Spleen (tissue), 11 donors: ENCODE data around the gene TAS2R20. TPM values are rescaled to one million over a fixed set of nuclear protein-coding genes. Genes with fewer than 3 reads are reported as not detected.

Experiments
- DNase-seq: peaks from one replicate; pipeline ENCODE4 v3.0.0-alpha.2; 2020
- H3K27ac ChIP-seq, 8 donors: fragments of 200-600 bp; sonication (generic) in 7 of 8; 1 replicate in 4 of 8; 2 replicates in 4 of 8; pipeline versions ENCODE4 v1.5.0 to v1.8.0; 2016 to 2021; ENCODE audit warnings: inconsistent platforms in 4 of 8, mild to moderate bottlenecking in 4 of 8, moderate library complexity in 1 of 8
- H3K27me3 ChIP-seq, 7 donors: fragments of 200-600 bp; sonication (generic) in 6 of 7; replicated peaks in 1 of 7; 1 replicate in 4 of 7; 2 replicates in 3 of 7; pipeline versions ENCODE4 v1.5.0 to v1.8.0; 2016 to 2021; ENCODE audit warnings: inconsistent platforms in 3 of 7, mild to moderate bottlenecking in 1 of 7
- H3K36me3 ChIP-seq, 6 donors: fragments of 200-600 bp; sonication (generic) in 5 of 6; 1 replicate in 4 of 6; 2 replicates in 2 of 6; pipeline versions ENCODE4 v1.5.0 to v1.8.0; 2016 to 2021; ENCODE audit warnings: inconsistent platforms in 2 of 6
- H3K4me1 ChIP-seq, 6 donors: fragments of 200-600 bp; sonication (generic) in 5 of 6; 1 replicate in 3 of 6; 2 replicates in 3 of 6; pipeline versions ENCODE4 v1.5.0 to v1.8.0; 2016 to 2021; ENCODE audit warnings: inconsistent platforms in 3 of 6
- H3K4me3 ChIP-seq, 8 donors: fragments of 200-600 bp; sonication (generic) in 7 of 8; 1 replicate in 4 of 8; 2 replicates in 4 of 8; pipeline versions ENCODE4 v1.5.0 to v1.8.0; 2016 to 2021; ENCODE audit warnings: inconsistent platforms in 4 of 8, mild to moderate bottlenecking in 4 of 8, moderate library complexity in 2 of 8
- H3K9me3 ChIP-seq, 8 donors: fragments of 200-600 bp; sonication (generic) in 7 of 8; 1 replicate in 4 of 8; 2 replicates in 4 of 8; pipeline versions ENCODE4 v1.5.0 to v1.8.0; 2016 to 2021; ENCODE audit warnings: inconsistent platforms in 4 of 8
- CTCF ChIP-seq, 11 experiments: fragments of 200-600 bp in 7 of 11; fragments of 450-650 bp in 4 of 11; sonication (generic) in 4 of 11; IDR thresholded peaks in 8 of 11; conservative IDR thresholded peaks in 3 of 11; 1 replicate in 7 of 11; 2 replicates in 4 of 11; pipeline versions ENCODE4 v1.4.0 to v1.8.0; 2016 to 2021; ENCODE audit warnings: antibody characterized with exemption in 11 of 11, inconsistent platforms in 4 of 11, mild to moderate bottlenecking in 1 of 11
- POLR2A ChIP-seq, 3 donors: fragments of 450-650 bp; IDR thresholded peaks; one replicate each; pipeline ENCODE4 v1.5.1; 2017; ENCODE audit warnings: antibody characterized with exemption in 3 of 3, mild to moderate bottlenecking in 1 of 3
- POLR2AphosphoS5 ChIP-seq, 3 donors: sonication (generic); formaldehyde crosslinking; IDR thresholded peaks; one replicate each; pipeline ENCODE4 v1.5.1; 2017; ENCODE audit warnings: antibody characterized with exemption in 3 of 3
- WGBS, 5 donors: extraction: QIAGEN DNeasy Blood & Tissue Kit in 3 of 5; methylation state at CpG; one replicate each; pipeline versions ENCODE4 v1.1.5 to v1.1.7; 2013 to 2018; 5-methylcytosine and 5-hydroxymethylcytosine counted together
- intact Hi-C: fragments of 100-400 bp; cut with DNase I; formaldehyde crosslinking; loops from one replicate; pipeline ENCODE4 v1.15.0; 2023; ENCODE audit warnings: low total_unique reads
- polyA plus RNA-seq, 3 donors: library from polyadenylated mRNA; stranded (reverse); fragments of 200-250 nt; gene quantifications; one replicate each; pipeline ENCODE4 v1.2.1, GENCODE V29; 2013
- total RNA-seq, 7 donors: library from RNA; depleted of rRNA in 3 of 7; stranded (reverse); fragments of >200 nt in 3 of 7; fragmentation: NEBNext Ultra II Directional in 4 of 7; extraction: Animal tissue kit (Norgen Biotek cat#: 25700) in 4 of 7; gene quantifications; one replicate each; pipeline versions ENCODE4 v1.1.0 to v1.2.1, GENCODE V29; 2016 to 2021
- donor health status: healthy with polysubstance abuse.
- donor health status: DM: no; HTN: no; CAD: no; lungs with moderate emphysema.
- donor health status: DM: no; HTN: no; CAD: no.
- donor health status: Bipolar disorder and iron deficiency.
- donor health status: healthy.
- donor health status: DM: no; HTN: no; CAD: no.
- donor health status: DM: yes; HTN: yes; CAD: no.

TAS2R20 gene
- total and polyA plus RNA-seq, 10 donors = 0.24 to 9.8 (median 4.1) TPM

GRCh38 chr12:10956085-10956484, 42.0 kb downstream of the TAS2R20 start:
- H3K4me1 ChIP-seq = peaks cover 0 to 16% (median 0%) of the 10 kb centered on the region in 6 donors
- no peak overlapping the region for H3K27ac ChIP-seq
- no peaks in the 10 kb centered on the region for H3K36me3 ChIP-seq
- H3K4me3 ChIP-seq = no peak overlapping the region
- no peak for TF ChIP-seq POLR2A (IDR thresholded peaks at IDR 0.05)
- no peak for TF ChIP-seq POLR2AphosphoS5 (IDR thresholded peaks at IDR 0.05)
- TF ChIP-seq CTCF (IDR thresholded peaks at IDR 0.05 in 8 of 11, conservative IDR thresholded peaks at IDR 0.05 in 3 of 11) = no peak
- intact Hi-C loops = no loop called here
- H3K27me3 ChIP-seq = no peaks in the 10 kb centered on the region
- no peak for DNase-seq
- peaks cover 0 to 32% (median 10%) of the 10 kb centered on the region in 8 donors for H3K9me3 ChIP-seq

- no peaks in the 10 kb centered on the region for H3K27me3 ChIP-seq
- WGBS, 5 donors = 89 to 100% (median 97%) methylated on average over 4 of the region's 4 CpGs
- peaks cover 0 to 6% (median 3%) of the 10 kb centered on the region in 6 donors for H3K36me3 ChIP-seq
Measured at GRCh38 chr12:10952645-10953044, 45.5 kb downstream of the TAS2R20 start.

More at GRCh38 chr12:10952645-10953044, 45.5 kb downstream of the TAS2R20 start:
- no peak for DNase-seq
- peaks cover 0 to 38% (median 12%) of the 10 kb centered on the region in 8 donors for H3K9me3 ChIP-seq
- no peak overlapping the region for H3K27ac ChIP-seq
- H3K4me1 ChIP-seq = no peaks in the 10 kb centered on the region
- TF ChIP-seq CTCF (IDR thresholded peaks at IDR 0.05 in 8 of 11, conservative IDR thresholded peaks at IDR 0.05 in 3 of 11) (no peak), POLR2AphosphoS5 (IDR thresholded peaks at IDR 0.05) (no peak), POLR2A (IDR thresholded peaks at IDR 0.05) (no peak)
- H3K4me3 ChIP-seq = no peak overlapping the region
- intact Hi-C loops = no loop called here

Other genes with a start within 250 kb of the TAS2R20 start
- gene TAS2R7, start 195.7 kb downstream of the TAS2R20 start, total RNA-seq = not detected
- not detected for gene TAS2R7, start 195.7 kb downstream of the TAS2R20 start, polyA plus RNA-seq
- not detected for gene TAS2R8, start 191.0 kb downstream of the TAS2R20 start, total RNA-seq
- gene TAS2R8, start 191.0 kb downstream of the TAS2R20 start, polyA plus RNA-seq = under 1 TPM in 1 of 3 donors, not detected in 2; 0.06 TPM
- 1 to 10 TPM in 1 of 7 donors, under 1 TPM in 1, not detected in 5; 0.72 to 2.1 TPM for gene TAS2R9, start 188.1 kb downstream of the TAS2R20 start, total RNA-seq
- not detected for gene TAS2R9, start 188.1 kb downstream of the TAS2R20 start, polyA plus RNA-seq
- gene TAS2R10, start 171.9 kb downstream of the TAS2R20 start, total RNA-seq = 1 to 10 TPM in 5 of 7 donors, under 1 TPM in 2; 0.34 to 3.9 (median 1.7) TPM
- under 1 TPM in 2 of 3 donors, not detected in 1; 0.11 to 0.15 TPM for gene TAS2R10, start 171.9 kb downstream of the TAS2R20 start, polyA plus RNA-seq
- gene PRR4, start 148.8 kb downstream of the TAS2R20 start, total RNA-seq = 10 to 100 TPM in 1 of 7 donors, 1 to 10 TPM in 6; 1.2 to 12.0 (median 3.9) TPM
- 1 to 10 TPM; 3.0 to 4.7 (median 3.6) TPM for gene PRR4, start 148.8 kb downstream of the TAS2R20 start, polyA plus RNA-seq
- 10 to 100 TPM; 16.9 to 63.1 (median 37.0) TPM for gene PRH1, start 114.0 kb downstream of the TAS2R20 start, total RNA-seq
- 1 to 10 TPM; 1.5 to 3.7 (median 2.7) TPM for gene PRH1, start 114.0 kb downstream of the TAS2R20 start, polyA plus RNA-seq
- gene TAS2R13, start 88.7 kb downstream of the TAS2R20 start, total RNA-seq = 1 to 10 TPM; 2.1 to 8.7 (median 4.3) TPM
- under 1 TPM in 1 of 3 donors, not detected in 2; 0.06 TPM for gene TAS2R13, start 88.7 kb downstream of the TAS2R20 start, polyA plus RNA-seq
- gene PRH2, start 69.1 kb downstream of the TAS2R20 start, total RNA-seq = not detected
- gene PRH2, start 69.1 kb downstream of the TAS2R20 start, polyA plus RNA-seq = under 1 TPM in 2 of 3 donors, not detected in 1; 0.14 to 0.32 TPM
- gene TAS2R14, start 59.0 kb downstream of the TAS2R20 start, total RNA-seq = 10 to 100 TPM in 1 of 7 donors, 1 to 10 TPM in 6; 2.5 to 10.3 (median 5.9) TPM
- 1 to 10 TPM; 1.6 to 2.5 (median 1.6) TPM for gene TAS2R14, start 59.0 kb downstream of the TAS2R20 start, polyA plus RNA-seq
- 1 to 10 TPM; 2.2 to 7.1 (median 4.4) TPM for gene TAS2R50, start 11.4 kb downstream of the TAS2R20 start, total RNA-seq
- gene TAS2R50, start 11.4 kb downstream of the TAS2R20 start, polyA plus RNA-seq = under 1 TPM in 1 of 3 donors, not detected in 2; 0.10 TPM
- gene TAS2R19, start 24.3 kb upstream of the TAS2R20 start, total RNA-seq = 10 to 100 TPM in 2 of 7 donors, 1 to 10 TPM in 5; 4.1 to 13.8 (median 9.1) TPM
- under 1 TPM in 2 of 3 donors, not detected in 1; 0.38 to 0.53 TPM for gene TAS2R19, start 24.3 kb upstream of the TAS2R20 start, polyA plus RNA-seq
- gene TAS2R31, start 33.1 kb upstream of the TAS2R20 start, total RNA-seq = 10 to 100 TPM in 3 of 7 donors, 1 to 10 TPM in 4; 3.7 to 14.1 (median 8.1) TPM
- under 1 TPM in 2 of 3 donors, not detected in 1; 0.21 to 0.35 TPM for gene TAS2R31, start 33.1 kb upstream of the TAS2R20 start, polyA plus RNA-seq
- gene TAS2R46, start 64.0 kb upstream of the TAS2R20 start, total RNA-seq = 1 to 10 TPM; 2.9 to 8.8 (median 4.9) TPM
- gene TAS2R46, start 64.0 kb upstream of the TAS2R20 start, polyA plus RNA-seq = not detected
- gene TAS2R43, start 94.0 kb upstream of the TAS2R20 start, total RNA-seq = 10 to 100 TPM in 2 of 7 donors, 1 to 10 TPM in 3, not detected in 2; 1.5 to 14.0 (median 4.6) TPM
- not detected for gene TAS2R43, start 94.0 kb upstream of the TAS2R20 start, polyA plus RNA-seq
- 10 to 100 TPM in 3 of 7 donors, 1 to 10 TPM in 4; 6.4 to 30.7 (median 8.6) TPM for gene TAS2R30, start 136.3 kb upstream of the TAS2R20 start, total RNA-seq
- gene TAS2R30, start 136.3 kb upstream of the TAS2R20 start, polyA plus RNA-seq = under 1 TPM in 2 of 3 donors, not detected in 1; 0.09 to 0.19 TPM
- 10 to 100 TPM in 3 of 7 donors, 1 to 10 TPM in 4; 6.5 to 11.9 (median 9.3) TPM for gene SMIM10L1, start 172.9 kb upstream of the TAS2R20 start, total RNA-seq
- gene SMIM10L1, start 172.9 kb upstream of the TAS2R20 start, polyA plus RNA-seq = 1 to 10 TPM; 7.8 to 9.4 (median 8.9) TPM
- gene TAS2R42, start 188.6 kb upstream of the TAS2R20 start, total RNA-seq = not detected
- not detected for gene TAS2R42, start 188.6 kb upstream of the TAS2R20 start, polyA plus RNA-seq